ENCODE results near the gene MEGF8. TPM values are rescaled to one million over a fixed set of nuclear protein-coding genes. Genes with fewer than 3 reads are reported as not detected.

MEGF8 gene
- 12.5 and 113 TPM in 2 replicates for total RNA-seq

GRCh38 chr19:42325308-42325895 is at the start of gene MEGF8:
TSS of gene MEGF8 (plus strand) at chr19:42325635. CDS start at chr19:42326244, 609 bp downstream.
- DNase-seq (ENCODE audit: low read depth) = peak; percentile 98

GRCh38 chr19:42276284-42276683 is 49.2 kb upstream of the MEGF8 start:
- DNase-seq (ENCODE audit: low read depth) = no peak

GRCh38 chr19:42276821-42277220 is 48.6 kb upstream of the MEGF8 start:
- DNase-seq (ENCODE audit: low read depth) = no peak

GRCh38 chr19:42277821-42278451 is 47.5 kb upstream of the MEGF8 start:
- DNase-seq (ENCODE audit: low read depth) = no peak

GRCh38 chr19:42278452-42279154 is 46.8 kb upstream of the MEGF8 start:
- DNase-seq (ENCODE audit: low read depth) = no peak

GRCh38 chr19:42279155-42279901 is 46.1 kb upstream of the MEGF8 start:
- DNase-seq (ENCODE audit: low read depth) = no peak

- DNase-seq (ENCODE audit: low read depth) = peak; percentile 55
Measured at GRCh38 chr19:42279902-42280814, 45.3 kb upstream of the MEGF8 start.

- no peak for DNase-seq (ENCODE audit: low read depth)
Measured at GRCh38 chr19:42280815-42281145, 44.7 kb upstream of the MEGF8 start.

GRCh38 chr19:42281146-42281826 is 44.1 kb upstream of the MEGF8 start:
- no peak for DNase-seq (ENCODE audit: low read depth)

GRCh38 chr19:42281827-42282762 is 43.3 kb upstream of the MEGF8 start:
- no peak for DNase-seq (ENCODE audit: low read depth)

GRCh38 chr19:42282819-42283187 is 42.6 kb upstream of the MEGF8 start:
- no peak for DNase-seq (ENCODE audit: low read depth)

- peak; percentile 63 for DNase-seq (ENCODE audit: low read depth)
Measured at GRCh38 chr19:42283188-42284065, 42.0 kb upstream of the MEGF8 start.

GRCh38 chr19:42284066-42284501 is 41.4 kb upstream of the MEGF8 start:
- no peak for DNase-seq (ENCODE audit: low read depth)

GRCh38 chr19:42284591-42285341 is 40.7 kb upstream of the MEGF8 start:
- DNase-seq (ENCODE audit: low read depth) = no peak

- DNase-seq (ENCODE audit: low read depth) = no peak
Measured at GRCh38 chr19:42285541-42285941, 39.9 kb upstream of the MEGF8 start.

- DNase-seq (ENCODE audit: low read depth) = no peak
Measured at GRCh38 chr19:42285988-42286348, 39.5 kb upstream of the MEGF8 start.

- peak; percentile 40 for DNase-seq (ENCODE audit: low read depth)
Measured at GRCh38 chr19:42286349-42287016, 39.0 kb upstream of the MEGF8 start.
